Uterus (tissue), 2 donors: ENCODE results near the gene CGNL1.

Experiments used
- CTCF ChIP-seq, 4 experiments: fragments of 200-600 bp in 2 of 4; fragments of 450-650 bp in 2 of 4; sonication (generic) in 2 of 4; IDR thresholded peaks; one replicate each; pipeline ENCODE4 v1.5.1; 2016 to 2019; ENCODE audit warnings: antibody characterized with exemption in 4 of 4, mild to moderate bottlenecking in 2 of 4, moderate library complexity in 1 of 4
- POLR2A ChIP-seq, 2 donors: fragments of 450-650 bp; IDR thresholded peaks; one replicate each; pipeline ENCODE4 v1.6.1; 2016; ENCODE audit warnings: antibody characterized with exemption in 2 of 2, mild to moderate bottlenecking in 1 of 2, moderate library complexity in 1 of 2

GRCh38 chr15:57373251-57373881 lies 2.9 kb upstream of the CGNL1 start:
- TF ChIP-seq CTCF (IDR thresholded peaks at IDR 0.05), result no peak
- no peak for TF ChIP-seq POLR2A (IDR thresholded peaks at IDR 0.05)
